Suprapubic skin (tissue), 4 donors: ENCODE data around the gene CNEP1R1.

Experiments
- CTCF ChIP-seq, 2 donors: fragments of 200-600 bp in 1 of 2; fragments of 450-650 bp in 1 of 2; sonication (generic) in 1 of 2; IDR thresholded peaks; one replicate each; pipeline ENCODE4 v1.5.1; 2016 to 2019; ENCODE audit warnings: antibody characterized with exemption in 2 of 2, mild to moderate bottlenecking in 1 of 2, moderate library complexity in 1 of 2
- EP300 ChIP-seq: sonication (generic); formaldehyde crosslinking; IDR thresholded peaks from one replicate; pipeline ENCODE4 v1.6.1; 2017; ENCODE audit warnings: antibody characterized with exemption
- POLR2A ChIP-seq, 2 donors: fragments of 450-650 bp; IDR thresholded peaks; one replicate each; pipeline ENCODE4 v1.6.1; 2017; ENCODE audit warnings: antibody characterized with exemption in 2 of 2, mild to moderate bottlenecking in 2 of 2, moderate library complexity in 2 of 2
- POLR2AphosphoS5 ChIP-seq, 3 donors: sonication (generic); formaldehyde crosslinking; IDR thresholded peaks; one replicate each; pipeline ENCODE4 v1.6.1; 2017; ENCODE audit warnings: antibody characterized with exemption in 3 of 3

- no peak for TF ChIP-seq CTCF (IDR thresholded peaks at IDR 0.05)
- TF ChIP-seq POLR2AphosphoS5 (IDR thresholded peaks at IDR 0.05), result no peak
- no peak for TF ChIP-seq POLR2A (IDR thresholded peaks at IDR 0.05)
- no peak for TF ChIP-seq EP300
Measured at GRCh38 chr16:49994006-49994405, 31.0 kb upstream of the CNEP1R1 start.
